Nucleus accumbens (tissue), 56 donors: ENCODE data around the gene DHRS7B.
"Not testable (repeated sequence)": the region's sequence is repeated elsewhere in the genome, so short reads cannot be mapped to it uniquely, and the experiment has no call there.

Source experiments
- DNase-seq, 56 donors: peaks; one replicate each; lab custom pipeline; 2025; lab: John Stamatoyannopoulos, UW

The DHRS7B gene

GRCh38 chr17:21107067-21107650 lies 19.6 kb upstream of the DHRS7B start:
- not testable (repeated sequence) for DNase-seq

GRCh38 chr17:21108651-21109050 lies 18.1 kb upstream of the DHRS7B start:
- DNase-seq: no peak

DNA sequence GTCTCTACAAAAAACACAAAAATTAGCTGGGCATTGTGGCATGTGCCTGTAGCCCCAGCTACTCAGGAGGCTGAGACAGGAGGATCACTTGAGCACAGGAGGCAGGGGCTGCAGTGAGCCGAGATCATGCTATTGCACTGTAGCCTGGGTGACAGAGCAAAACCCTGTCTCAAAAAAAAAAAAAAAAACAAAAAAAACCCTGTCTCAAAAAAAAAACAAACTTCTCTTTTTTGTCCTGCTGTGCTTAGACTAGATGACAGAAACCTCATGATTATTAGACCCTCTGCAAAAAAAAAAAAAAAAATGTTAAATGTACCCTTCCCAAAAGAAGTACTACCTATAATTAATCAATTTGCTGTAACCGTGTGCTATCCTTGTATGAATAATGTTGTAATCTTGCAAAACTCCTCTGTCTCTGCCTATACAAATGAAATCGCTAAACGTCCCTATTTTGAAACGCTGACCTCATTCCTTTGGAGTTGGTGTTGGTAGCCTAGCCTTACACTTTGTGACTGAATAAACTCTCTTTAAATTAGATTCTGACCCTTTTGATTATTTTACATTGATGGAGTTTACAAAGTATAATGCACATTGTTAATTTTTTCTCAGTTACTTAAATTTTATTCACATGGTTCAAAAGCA lies 13.6 kb upstream of the DHRS7B start:
- no peak for DNase-seq

GRCh38 chr17:21113716-21114115 lies 13.0 kb upstream of the DHRS7B start:
- DNase-seq: no peak

- not testable (repeated sequence) for DNase-seq
These were observed 12.0 kb upstream of the DHRS7B start for GRCh38 chr17:21114791-21115190.

- peak in 42 of 56 donors; percentile 4 to 81 (median 38) for DNase-seq
These were observed 7.4 kb upstream of the DHRS7B start for GRCh38 chr17:21119247-21119918.

DNA sequence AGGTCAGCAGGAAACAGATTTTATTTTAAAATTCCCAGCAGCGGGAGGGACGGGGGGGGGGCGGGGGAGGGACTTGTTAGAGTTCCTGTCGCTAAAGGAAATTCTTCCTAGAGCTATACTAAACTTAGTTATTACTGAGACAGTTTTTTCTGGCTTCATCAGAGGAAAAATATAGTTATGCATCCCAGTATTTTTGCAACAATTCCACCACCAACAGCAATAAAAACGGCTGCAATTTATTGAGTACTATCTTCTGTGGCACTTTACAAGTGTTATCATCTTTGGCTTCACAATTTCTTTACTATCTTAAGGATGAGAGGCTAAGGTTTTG lies 6.9 kb upstream of the DHRS7B start:
- DNase-seq: no peak

GRCh38 chr17:21124086-21124485 lies 2.7 kb upstream of the DHRS7B start:
- DNase-seq: no peak

- not testable (repeated sequence) for DNase-seq
These were observed 2.2 kb upstream of the DHRS7B start for GRCh38 chr17:21124517-21124916.

DNA sequence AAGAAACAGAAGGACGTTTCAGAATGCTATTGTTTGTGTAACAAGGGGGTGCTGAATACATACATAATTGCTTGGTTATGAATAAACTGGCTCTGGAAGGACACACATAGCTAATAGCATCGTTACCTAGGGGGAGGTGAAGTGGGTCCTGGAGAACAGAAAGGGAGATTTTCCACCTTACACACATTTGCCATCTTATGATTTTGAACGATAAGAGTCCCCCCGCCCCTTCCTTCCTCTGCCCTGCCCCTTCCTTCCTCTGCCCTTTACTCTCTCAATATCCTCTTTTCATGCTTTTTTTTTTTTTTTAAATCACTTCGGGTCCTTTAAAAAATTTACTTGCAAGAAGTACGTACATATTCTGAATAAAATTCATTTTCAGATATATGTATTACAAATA lies 902 bp upstream of the DHRS7B start:
- DNase-seq: no peak

DNA sequence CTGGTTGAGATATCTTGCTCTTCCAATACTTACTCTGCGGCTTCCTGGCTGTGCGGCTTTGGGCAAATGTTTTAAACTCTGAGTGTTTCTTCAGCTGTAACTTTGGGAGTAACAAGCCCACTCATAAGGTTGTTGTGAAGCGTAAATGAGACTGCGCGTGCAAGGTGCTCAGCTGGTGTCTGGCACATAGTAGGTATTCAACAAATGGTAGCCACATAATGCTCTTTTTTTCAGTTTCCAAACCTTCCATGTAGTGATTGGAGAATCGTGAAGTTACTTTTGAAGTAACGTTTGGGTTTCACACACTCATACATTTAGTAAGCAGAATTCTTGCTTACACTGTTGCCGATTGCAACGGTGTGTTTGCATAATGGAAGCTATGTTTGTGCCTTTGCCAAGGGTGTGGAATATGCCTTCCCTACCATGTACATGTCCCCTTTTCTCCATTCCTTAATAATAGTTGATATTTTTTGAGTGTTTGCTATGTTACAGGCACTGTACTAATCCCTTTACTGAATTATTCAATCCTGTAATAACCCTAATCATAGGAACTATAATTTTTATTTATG lies 829 bp downstream of the DHRS7B start:
- DNase-seq: no peak

DNA sequence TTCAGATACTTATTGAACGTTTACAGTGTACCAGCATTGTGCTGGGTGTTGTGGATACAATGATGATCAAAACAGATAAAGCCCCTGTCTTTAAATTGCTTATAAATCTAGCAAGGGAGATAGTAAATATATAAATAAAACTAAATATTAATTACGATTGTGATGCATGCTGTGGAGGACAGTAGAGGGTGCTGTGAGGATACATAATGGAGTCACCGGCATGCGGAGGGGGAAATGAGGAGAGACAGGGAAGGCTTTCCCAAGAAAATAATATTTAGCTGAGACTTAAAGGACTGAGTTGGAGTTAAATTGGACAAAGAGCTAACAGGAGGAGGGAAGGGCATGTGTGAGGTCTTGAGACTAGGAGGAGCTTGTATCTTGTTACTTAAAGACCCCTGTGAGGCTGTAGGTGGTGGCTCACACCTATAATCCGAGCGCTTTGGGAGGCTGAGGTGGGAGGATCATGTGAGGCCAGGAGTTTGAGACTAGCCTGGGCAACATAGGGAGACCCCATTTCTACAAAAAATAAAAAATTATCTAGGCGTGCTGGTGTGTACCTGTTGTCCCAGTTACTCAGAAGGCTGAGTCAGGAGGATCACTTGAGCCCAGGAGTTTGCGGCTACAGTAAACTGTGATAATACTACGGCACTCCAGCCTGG lies 2.4 kb downstream of the DHRS7B start:
- DNase-seq: peak in 9 of 56 donors; percentile 4 to 36 (median 7)

- no peak for DNase-seq
These were observed 4.4 kb downstream of the DHRS7B start for GRCh38 chr17:21131137-21131536.

DNA sequence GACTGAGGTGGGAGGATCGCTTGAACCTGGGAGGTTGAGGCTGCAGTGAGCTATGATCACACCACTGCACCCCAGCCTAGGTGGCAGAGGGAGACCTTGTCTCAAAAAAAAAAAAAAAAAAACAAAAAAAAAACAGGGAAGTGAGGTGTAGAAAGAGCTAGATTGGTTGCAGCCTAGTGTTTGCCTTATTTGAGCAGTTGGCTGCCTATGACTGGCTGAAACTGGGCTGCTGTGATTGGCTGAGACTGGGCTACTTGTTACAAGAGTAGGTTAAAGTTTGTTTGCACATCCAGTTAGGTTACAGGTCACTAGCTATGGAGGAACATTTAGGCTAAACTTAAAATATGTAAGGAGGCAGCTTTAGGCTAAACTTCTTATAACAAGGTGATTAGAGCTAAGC lies 5.7 kb downstream of the DHRS7B start:
- DNase-seq: no peak

DNA sequence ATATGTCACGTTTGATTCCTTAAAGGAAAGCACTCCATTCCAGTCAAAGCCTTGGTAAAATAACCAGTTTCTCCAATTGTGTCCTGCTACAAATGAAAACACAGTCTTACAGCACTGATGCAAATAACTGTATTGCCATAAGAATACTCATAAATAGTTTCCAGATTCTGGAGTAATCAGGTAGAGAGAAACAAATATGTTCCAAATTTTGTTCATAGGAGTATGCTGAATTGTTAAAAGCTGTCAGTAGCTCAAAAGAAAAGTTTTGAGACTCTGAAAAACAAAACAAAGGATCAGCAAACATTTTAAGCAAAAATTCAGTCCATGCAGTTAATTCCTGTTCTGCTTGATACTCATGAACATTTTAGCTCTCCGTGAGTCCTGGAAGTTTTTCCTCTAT lies 7.8 kb downstream of the DHRS7B start:
- DNase-seq: no peak

DNA sequence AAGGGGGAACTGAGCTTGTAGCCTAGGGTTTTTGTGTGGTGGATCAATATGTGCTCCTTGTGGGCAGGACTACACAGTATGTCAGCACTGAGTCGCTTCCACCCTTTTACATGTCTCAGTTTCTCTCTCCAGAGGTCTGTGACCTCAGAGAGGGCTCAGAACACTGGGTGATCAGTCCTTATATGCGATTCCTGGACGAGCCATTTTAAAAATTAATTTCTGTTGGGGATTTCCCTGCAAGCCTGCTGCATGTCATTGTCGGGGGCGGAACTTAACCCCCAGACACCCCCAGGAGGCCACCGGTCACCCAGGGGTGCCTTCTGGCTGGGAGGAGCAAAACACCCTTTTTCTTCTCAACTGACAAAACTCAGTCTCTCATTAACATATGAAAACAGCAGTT lies 14.1 kb downstream of the DHRS7B start:
- no peak for DNase-seq

DNA sequence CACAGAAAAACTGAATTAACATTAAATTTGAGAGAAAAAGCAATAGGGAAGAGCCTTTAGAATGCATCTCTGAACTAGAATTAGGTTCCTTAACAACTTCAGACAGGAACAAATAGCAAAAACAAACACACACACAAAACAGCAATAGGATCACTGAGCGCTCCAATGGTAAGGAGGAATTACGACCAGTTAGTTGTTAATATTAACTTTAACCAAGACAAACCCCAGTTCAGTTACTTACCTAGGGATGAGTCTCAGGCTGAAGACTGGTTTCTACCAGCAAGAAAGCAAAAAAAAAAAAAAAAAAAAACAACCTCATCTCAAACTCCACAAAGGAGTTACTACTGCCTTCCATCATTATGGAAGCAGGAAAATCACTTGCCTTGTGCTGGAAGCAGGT lies 14.6 kb downstream of the DHRS7B start:
- no peak for DNase-seq

- DNase-seq: not testable (repeated sequence)
These were observed 15.3 kb downstream of the DHRS7B start for GRCh38 chr17:21142065-21142464.

DNA sequence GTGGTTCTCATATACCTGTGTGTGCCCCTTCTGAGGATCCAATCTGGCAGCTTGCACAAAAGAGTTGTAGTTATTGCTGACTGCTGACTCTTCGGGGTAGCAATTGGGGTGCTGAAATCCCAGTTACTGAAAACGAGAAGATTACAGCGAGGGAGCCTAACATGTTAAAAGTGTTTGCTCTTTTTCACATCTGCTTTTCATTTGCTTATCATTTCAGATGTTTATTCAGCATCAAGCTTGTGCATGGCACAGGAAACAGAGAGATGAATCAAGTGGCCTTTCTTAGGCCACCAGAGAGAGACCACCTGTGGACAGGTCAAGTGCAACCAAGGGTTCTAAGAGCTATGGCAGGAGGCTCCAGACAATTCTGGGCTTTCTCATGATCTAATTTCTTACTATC lies 16.9 kb downstream of the DHRS7B start:
- no peak for DNase-seq

DNA sequence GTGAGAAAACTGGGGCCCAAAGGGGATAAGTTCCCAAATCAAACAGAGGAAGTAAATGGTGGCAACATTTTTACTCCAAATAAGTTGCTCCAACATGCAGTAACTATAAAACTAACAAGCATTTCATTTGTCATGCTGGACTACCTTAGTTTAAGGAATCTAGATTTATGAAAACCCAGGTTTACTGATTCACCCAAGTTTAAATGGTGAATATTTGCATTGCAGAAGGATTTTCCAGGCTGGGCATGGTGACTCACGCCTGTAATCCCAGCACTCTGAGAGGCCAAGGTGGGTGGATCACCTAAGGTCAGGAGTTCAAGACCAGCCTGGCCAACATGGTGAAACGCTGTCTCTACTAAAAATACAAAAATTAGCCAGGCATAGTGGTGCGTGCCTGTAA lies 17.5 kb downstream of the DHRS7B start:
- not testable (repeated sequence) for DNase-seq

DNA sequence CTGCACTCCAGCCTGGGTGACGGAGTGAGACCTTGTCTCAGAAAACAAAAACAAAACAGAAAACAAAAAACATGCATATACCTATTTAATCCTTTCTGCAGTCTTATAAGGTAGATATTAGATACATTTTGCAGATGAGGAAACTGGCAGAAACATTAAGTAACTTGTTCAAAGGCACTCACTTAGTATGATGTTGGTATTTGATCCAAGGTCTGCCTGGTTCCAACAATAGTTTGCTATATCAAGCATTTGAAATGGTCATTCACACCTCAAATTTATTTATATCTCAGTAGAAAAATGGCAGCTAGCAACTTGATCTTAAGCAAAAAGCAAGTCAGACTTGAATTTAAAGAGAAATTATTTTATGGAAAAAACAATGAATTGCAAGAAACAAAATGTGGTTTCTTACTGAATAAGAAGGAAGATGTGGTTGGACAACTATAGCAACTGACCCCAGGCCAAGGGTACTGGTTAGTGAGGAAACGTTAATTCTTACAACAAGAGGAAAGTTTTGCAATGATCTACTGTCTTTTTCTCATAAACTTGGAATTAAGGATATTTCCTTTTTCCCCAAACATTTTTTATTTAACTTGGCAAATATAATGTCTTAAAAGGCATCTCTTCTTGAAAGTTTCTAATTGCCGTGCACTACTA lies 19.7 kb downstream of the DHRS7B start:
- no peak for DNase-seq
